GM23338 (cell line): ENCODE data around the gene CHRNB4. TPM values are rescaled to one million over a fixed set of nuclear protein-coding genes. Genes with fewer than 3 reads are reported as not detected.

ENCODE experiments used
- ATAC-seq: fragments of 200-7000 bp; cut with Tn5 transposase; 3 replicates; pipeline ENCODE4 v1.9.1; 2020
- DNase-seq: peaks from one replicate; pipeline ENCODE4 v3.0.0-alpha.2; 2015; ENCODE audit warnings: low spot score
- H2AFZ ChIP-seq: fragments of 200-600 bp; sonication (generic); 2 replicates; pipeline ENCODE4 v1.8.0; 2016; ENCODE audit warnings: antibody characterized with exemption, mild to moderate bottlenecking, moderate library complexity
- H3F3A ChIP-seq: fragments of 200-600 bp; sonication (generic); replicated peaks from 2 replicates; pipeline ENCODE4 v1.8.0; 2017; ENCODE audit warnings: antibody characterized with exemption, mixed run types, low read depth
- H3K27ac ChIP-seq: fragments of 200-600 bp; sonication (generic); 2 replicates; pipeline ENCODE4 v1.6.1; 2016; ENCODE audit warnings: low read depth
- H3K27me3 ChIP-seq: fragments of 200-600 bp; sonication (generic); 2 replicates; pipeline ENCODE4 v1.8.0; 2016; ENCODE audit warnings: mild to moderate bottlenecking, mixed run types, moderate library complexity; ENCODE audit not compliant: insufficient read depth
- H3K36me3 ChIP-seq: fragments of 200-600 bp; sonication (generic); 2 replicates; pipeline ENCODE4 v1.8.0; 2016; ENCODE audit warnings: mild to moderate bottlenecking; ENCODE audit not compliant: insufficient read depth
- H3K4me1 ChIP-seq: fragments of 200-600 bp; sonication (generic); 2 replicates; pipeline ENCODE4 v1.8.0; 2016; ENCODE audit warnings: mild to moderate bottlenecking, moderate library complexity; ENCODE audit not compliant: insufficient read depth
- H3K4me2 ChIP-seq: fragments of 200-600 bp; sonication (generic); 2 replicates; pipeline ENCODE4 v1.7.1; 2017; ENCODE audit warnings: mixed run types
- H3K4me3 ChIP-seq: fragments of 200-600 bp; sonication (generic); 2 replicates; pipeline ENCODE4 v1.6.1; 2016; ENCODE audit warnings: mixed run types
- H3K79me2 ChIP-seq: fragments of 200-600 bp; sonication (generic); replicated peaks from 2 replicates; pipeline ENCODE4 v1.8.0; 2017; ENCODE audit warnings: mild to moderate bottlenecking; ENCODE audit not compliant: insufficient read depth
- H3K9me2 ChIP-seq: fragments of 200-600 bp; sonication (generic); 2 replicates; pipeline ENCODE4 v1.8.0; 2017; ENCODE audit not compliant: insufficient read depth
- H4K20me1 ChIP-seq: fragments of 200-600 bp; sonication (generic); replicated peaks from 2 replicates; pipeline ENCODE4 v1.8.0; 2017; ENCODE audit warnings: mild to moderate bottlenecking; ENCODE audit not compliant: insufficient read depth
- H3K27ac Mint-ChIP-seq: 2 replicates; pipeline ENCODE4 v1.8.0; 2020; ENCODE audit warnings: inconsistent platforms, mild to moderate bottlenecking, moderate library complexity, mixed read lengths
- H3K27me3 Mint-ChIP-seq: 3 replicates; pipeline ENCODE4 v1.8.0; 2022; ENCODE audit warnings: low read depth, mild to moderate bottlenecking, moderate library complexity, mixed read lengths, inconsistent platforms; ENCODE audit not compliant: insufficient read depth, poor library complexity
- H3K36me3 Mint-ChIP-seq: 3 replicates; pipeline ENCODE4 v1.8.0; 2021; ENCODE audit warnings: low read depth, mild to moderate bottlenecking, inconsistent platforms, moderate library complexity, mixed read lengths
- H3K4me1 Mint-ChIP-seq: 3 replicates; pipeline ENCODE4 v1.8.0; 2020; ENCODE audit warnings: mild to moderate bottlenecking, inconsistent platforms, mixed read lengths
- H3K4me3 Mint-ChIP-seq: 3 replicates; pipeline ENCODE4 v1.8.0; 2021; ENCODE audit warnings: moderate library complexity, mild to moderate bottlenecking, inconsistent platforms, mixed read lengths
- H3K9me3 Mint-ChIP-seq: 3 replicates; pipeline ENCODE4 v1.8.0; 2020; ENCODE audit warnings: moderate library complexity, mild to moderate bottlenecking, inconsistent platforms, mixed read lengths
- CREB1 ChIP-seq: fragments of 250-450 bp; sonication (Bioruptor Pico); IDR thresholded peaks from 2 replicates; pipeline ENCODE4 v1.5.0; 2020; ENCODE audit warnings: low read depth, mild to moderate bottlenecking, moderate library complexity
- EZH2 ChIP-seq: fragments of 200-600 bp; sonication (generic); IDR thresholded peaks from one replicate; pipeline ENCODE4 v1.8.0; 2017; ENCODE audit warnings: antibody characterized with exemption, mild to moderate bottlenecking, low read depth; ENCODE audit not compliant: unreplicated experiment
- EZH2phosphoT487 ChIP-seq: fragments of 200-600 bp; sonication (generic); IDR thresholded peaks from one replicate; pipeline ENCODE4 v1.8.1; 2018; ENCODE audit warnings: antibody characterized with exemption; ENCODE audit not compliant: unreplicated experiment
- JUNB ChIP-seq: IDR thresholded peaks from one replicate; pipeline ENCODE4 v1.6.1; 2016; ENCODE audit warnings: antibody characterized with exemption; ENCODE audit not compliant: unreplicated experiment
- NANOG ChIP-seq: IDR thresholded peaks from 2 replicates; pipeline ENCODE4 v1.6.1; 2016; ENCODE audit warnings: antibody characterized with exemption, borderline replicate concordance
- POLR2AphosphoS5 ChIP-seq: IDR thresholded peaks from 2 replicates; pipeline ENCODE4 v1.6.1; 2016; ENCODE audit warnings: antibody characterized with exemption, low read depth
- STAT1 ChIP-seq: IDR thresholded peaks from one replicate; pipeline ENCODE4 v1.6.1; 2016; ENCODE audit warnings: antibody characterized with exemption; ENCODE audit not compliant: unreplicated experiment
- ZNF114 ChIP-seq: fragments of 250-450 bp; sonication (Bioruptor Pico); IDR thresholded peaks from 2 replicates; pipeline ENCODE4 v1.5.0; 2020; ENCODE audit warnings: mild to moderate bottlenecking, moderate library complexity
- ZNF331 ChIP-seq: fragments of 250-450 bp; sonication (Bioruptor Pico); IDR thresholded peaks from 2 replicates; pipeline ENCODE4 v1.5.0; 2020; ENCODE audit warnings: low read depth, mild to moderate bottlenecking, moderate library complexity
- polyA plus RNA-seq: library from polyadenylated mRNA; unstranded; fragments of >200 nt; fragmentation: Nextera tagmentation; extraction: Ambion mirVana; gene quantifications from 2 replicates; pipeline ENCODE4 v1.2.1, GENCODE V29; 2016
- total RNA-seq: library from RNA; depleted of rRNA; stranded (reverse); fragments of >200 nt; shearing (Covaris generic); gene quantifications from 2 replicates; pipeline ENCODE4 v1.2.3, GENCODE V29; 2014
- TF ChIP-seq, protein P1 (sequence below): IDR thresholded peaks from one replicate; pipeline ENCODE4 v1.6.1; 2018; ENCODE audit warnings: antibody characterized with exemption; ENCODE audit not compliant: unreplicated experiment
- TF ChIP-seq, protein P2 (sequence below): fragments of 250-450 bp; sonication (Bioruptor Pico); IDR thresholded peaks from 2 replicates; pipeline ENCODE4 v1.5.0; 2020; ENCODE audit warnings: mild to moderate bottlenecking, moderate library complexity
- TF ChIP-seq, protein P3 (sequence below): IDR thresholded peaks from 2 replicates; pipeline ENCODE4 v1.6.1; 2016; ENCODE audit warnings: antibody characterized with exemption
- TF ChIP-seq, protein P4 (sequence below), 2 experiments: fragments of 200-600 bp in 1 of 2; sonication (generic) in 1 of 2; conservative IDR thresholded peaks; 2 replicates each; pipeline versions ENCODE4 v1.5.1 to v1.6.1; 2016 to 2017; ENCODE audit warnings: antibody characterized with exemption in 2 of 2, low read depth in 2 of 2, mild to moderate bottlenecking in 2 of 2, moderate library complexity in 1 of 2

The CHRNB4 gene
- total and polyA plus RNA-seq, 2 experiments from 2014 or later, result 1.4 to 1.6 TPM

DNA sequence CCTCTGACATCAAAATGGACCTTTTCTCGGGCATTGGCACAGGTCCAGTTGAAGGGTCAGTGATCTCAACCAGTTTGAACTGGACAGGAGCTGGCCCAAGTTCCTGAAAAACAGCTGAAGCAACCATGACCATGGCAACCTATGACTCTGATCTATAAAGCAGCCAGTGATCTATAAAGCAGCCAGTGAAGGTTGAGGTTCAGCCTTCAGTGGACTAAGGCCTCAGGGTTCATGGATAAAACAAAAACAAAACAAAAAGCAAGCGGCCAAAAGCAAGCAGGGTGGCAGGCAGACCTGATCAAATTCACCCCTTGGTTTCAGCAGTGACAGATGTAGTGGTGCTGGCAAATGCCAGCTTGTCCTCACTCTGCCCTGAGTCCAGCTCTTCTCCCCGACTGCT is 10.0 kb upstream of the CHRNB4 start:
- Histone ChIP-seq H2AFZ (no peak overlapping the region), H3K79me2 (no peaks in the 10 kb centered on the region), H4K20me1 (no peaks in the 10 kb centered on the region), H3K4me2 (no peak overlapping the region), H3K4me3 (no peak overlapping the region), H3K36me3 (no peaks in the 10 kb centered on the region), H3K27ac (no peak overlapping the region), H3F3A (no peaks in the 10 kb centered on the region), H3K9me2 (no peaks in the 10 kb centered on the region), H3K4me1 (no peaks in the 10 kb centered on the region), H3K27me3 (no peaks in the 10 kb centered on the region)
- no peak overlapping the region for H3K27ac Mint-ChIP-seq
- DNase-seq, result no peak
- H3K4me3 Mint-ChIP-seq, result no peak overlapping the region
- TF ChIP-seq ZNF114 (CRISPR knock-in tag) (no peak), STAT1 (no peak), POLR2AphosphoS5 (no peak), EZH2phosphoT487 (no peak), NANOG (no peak), EZH2 (no peak), JUNB (no peak), ZNF331 (CRISPR knock-in tag) (no peak), CREB1 (no peak)
- TF ChIP-seq, protein P1, sequence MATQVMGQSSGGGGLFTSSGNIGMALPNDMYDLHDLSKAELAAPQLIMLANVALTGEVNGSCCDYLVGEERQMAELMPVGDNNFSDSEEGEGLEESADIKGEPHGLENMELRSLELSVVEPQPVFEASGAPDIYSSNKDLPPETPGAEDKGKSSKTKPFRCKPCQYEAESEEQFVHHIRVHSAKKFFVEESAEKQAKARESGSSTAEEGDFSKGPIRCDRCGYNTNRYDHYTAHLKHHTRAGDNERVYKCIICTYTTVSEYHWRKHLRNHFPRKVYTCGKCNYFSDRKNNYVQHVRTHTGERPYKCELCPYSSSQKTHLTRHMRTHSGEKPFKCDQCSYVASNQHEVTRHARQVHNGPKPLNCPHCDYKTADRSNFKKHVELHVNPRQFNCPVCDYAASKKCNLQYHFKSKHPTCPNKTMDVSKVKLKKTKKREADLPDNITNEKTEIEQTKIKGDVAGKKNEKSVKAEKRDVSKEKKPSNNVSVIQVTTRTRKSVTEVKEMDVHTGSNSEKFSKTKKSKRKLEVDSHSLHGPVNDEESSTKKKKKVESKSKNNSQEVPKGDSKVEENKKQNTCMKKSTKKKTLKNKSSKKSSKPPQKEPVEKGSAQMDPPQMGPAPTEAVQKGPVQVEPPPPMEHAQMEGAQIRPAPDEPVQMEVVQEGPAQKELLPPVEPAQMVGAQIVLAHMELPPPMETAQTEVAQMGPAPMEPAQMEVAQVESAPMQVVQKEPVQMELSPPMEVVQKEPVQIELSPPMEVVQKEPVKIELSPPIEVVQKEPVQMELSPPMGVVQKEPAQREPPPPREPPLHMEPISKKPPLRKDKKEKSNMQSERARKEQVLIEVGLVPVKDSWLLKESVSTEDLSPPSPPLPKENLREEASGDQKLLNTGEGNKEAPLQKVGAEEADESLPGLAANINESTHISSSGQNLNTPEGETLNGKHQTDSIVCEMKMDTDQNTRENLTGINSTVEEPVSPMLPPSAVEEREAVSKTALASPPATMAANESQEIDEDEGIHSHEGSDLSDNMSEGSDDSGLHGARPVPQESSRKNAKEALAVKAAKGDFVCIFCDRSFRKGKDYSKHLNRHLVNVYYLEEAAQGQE, result no peak
- TF ChIP-seq, protein P2, sequence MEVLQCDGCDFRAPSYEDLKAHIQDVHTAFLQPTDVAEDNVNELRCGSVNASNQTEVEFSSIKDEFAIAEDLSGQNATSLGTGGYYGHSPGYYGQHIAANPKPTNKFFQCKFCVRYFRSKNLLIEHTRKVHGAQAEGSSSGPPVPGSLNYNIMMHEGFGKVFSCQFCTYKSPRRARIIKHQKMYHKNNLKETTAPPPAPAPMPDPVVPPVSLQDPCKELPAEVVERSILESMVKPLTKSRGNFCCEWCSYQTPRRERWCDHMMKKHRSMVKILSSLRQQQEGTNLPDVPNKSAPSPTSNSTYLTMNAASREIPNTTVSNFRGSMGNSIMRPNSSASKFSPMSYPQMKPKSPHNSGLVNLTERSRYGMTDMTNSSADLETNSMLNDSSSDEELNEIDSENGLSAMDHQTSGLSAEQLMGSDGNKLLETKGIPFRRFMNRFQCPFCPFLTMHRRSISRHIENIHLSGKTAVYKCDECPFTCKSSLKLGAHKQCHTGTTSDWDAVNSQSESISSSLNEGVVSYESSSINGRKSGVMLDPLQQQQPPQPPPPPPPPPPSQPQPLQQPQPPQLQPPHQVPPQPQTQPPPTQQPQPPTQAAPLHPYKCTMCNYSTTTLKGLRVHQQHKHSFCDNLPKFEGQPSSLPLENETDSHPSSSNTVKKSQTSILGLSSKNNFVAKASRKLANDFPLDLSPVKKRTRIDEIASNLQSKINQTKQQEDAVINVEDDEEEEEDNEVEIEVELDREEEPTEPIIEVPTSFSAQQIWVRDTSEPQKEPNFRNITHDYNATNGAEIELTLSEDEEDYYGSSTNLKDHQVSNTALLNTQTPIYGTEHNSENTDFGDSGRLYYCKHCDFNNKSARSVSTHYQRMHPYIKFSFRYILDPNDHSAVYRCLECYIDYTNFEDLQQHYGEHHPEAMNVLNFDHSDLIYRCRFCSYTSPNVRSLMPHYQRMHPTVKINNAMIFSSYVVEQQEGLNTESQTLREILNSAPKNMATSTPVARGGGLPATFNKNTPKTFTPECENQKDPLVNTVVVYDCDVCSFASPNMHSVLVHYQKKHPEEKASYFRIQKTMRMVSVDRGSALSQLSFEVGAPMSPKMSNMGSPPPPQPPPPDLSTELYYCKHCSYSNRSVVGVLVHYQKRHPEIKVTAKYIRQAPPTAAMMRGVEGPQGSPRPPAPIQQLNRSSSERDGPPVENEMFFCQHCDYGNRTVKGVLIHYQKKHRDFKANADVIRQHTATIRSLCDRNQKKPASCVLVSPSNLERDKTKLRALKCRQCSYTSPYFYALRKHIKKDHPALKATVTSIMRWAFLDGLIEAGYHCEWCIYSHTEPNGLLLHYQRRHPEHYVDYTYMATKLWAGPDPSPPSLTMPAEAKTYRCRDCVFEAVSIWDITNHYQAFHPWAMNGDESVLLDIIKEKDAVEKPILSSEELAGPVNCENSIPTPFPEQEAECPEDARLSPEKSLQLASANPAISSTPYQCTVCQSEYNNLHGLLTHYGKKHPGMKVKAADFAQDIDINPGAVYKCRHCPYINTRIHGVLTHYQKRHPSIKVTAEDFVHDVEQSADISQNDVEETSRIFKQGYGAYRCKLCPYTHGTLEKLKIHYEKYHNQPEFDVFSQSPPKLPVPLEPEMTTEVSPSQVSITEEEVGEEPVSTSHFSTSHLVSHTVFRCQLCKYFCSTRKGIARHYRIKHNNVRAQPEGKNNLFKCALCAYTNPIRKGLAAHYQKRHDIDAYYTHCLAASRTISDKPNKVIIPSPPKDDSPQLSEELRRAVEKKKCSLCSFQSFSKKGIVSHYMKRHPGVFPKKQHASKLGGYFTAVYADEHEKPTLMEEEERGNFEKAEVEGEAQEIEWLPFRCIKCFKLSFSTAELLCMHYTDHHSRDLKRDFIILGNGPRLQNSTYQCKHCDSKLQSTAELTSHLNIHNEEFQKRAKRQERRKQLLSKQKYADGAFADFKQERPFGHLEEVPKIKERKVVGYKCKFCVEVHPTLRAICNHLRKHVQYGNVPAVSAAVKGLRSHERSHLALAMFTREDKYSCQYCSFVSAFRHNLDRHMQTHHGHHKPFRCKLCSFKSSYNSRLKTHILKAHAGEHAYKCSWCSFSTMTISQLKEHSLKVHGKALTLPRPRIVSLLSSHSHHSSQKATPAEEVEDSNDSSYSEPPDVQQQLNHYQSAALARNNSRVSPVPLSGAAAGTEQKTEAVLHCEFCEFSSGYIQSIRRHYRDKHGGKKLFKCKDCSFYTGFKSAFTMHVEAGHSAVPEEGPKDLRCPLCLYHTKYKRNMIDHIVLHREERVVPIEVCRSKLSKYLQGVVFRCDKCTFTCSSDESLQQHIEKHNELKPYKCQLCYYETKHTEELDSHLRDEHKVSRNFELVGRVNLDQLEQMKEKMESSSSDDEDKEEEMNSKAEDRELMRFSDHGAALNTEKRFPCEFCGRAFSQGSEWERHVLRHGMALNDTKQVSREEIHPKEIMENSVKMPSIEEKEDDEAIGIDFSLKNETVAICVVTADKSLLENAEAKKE (CRISPR knock-in tag), result no peak
- TF ChIP-seq, protein P3, sequence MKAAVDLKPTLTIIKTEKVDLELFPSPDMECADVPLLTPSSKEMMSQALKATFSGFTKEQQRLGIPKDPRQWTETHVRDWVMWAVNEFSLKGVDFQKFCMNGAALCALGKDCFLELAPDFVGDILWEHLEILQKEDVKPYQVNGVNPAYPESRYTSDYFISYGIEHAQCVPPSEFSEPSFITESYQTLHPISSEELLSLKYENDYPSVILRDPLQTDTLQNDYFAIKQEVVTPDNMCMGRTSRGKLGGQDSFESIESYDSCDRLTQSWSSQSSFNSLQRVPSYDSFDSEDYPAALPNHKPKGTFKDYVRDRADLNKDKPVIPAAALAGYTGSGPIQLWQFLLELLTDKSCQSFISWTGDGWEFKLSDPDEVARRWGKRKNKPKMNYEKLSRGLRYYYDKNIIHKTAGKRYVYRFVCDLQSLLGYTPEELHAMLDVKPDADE, result no peak
- TF ChIP-seq, protein P4, sequence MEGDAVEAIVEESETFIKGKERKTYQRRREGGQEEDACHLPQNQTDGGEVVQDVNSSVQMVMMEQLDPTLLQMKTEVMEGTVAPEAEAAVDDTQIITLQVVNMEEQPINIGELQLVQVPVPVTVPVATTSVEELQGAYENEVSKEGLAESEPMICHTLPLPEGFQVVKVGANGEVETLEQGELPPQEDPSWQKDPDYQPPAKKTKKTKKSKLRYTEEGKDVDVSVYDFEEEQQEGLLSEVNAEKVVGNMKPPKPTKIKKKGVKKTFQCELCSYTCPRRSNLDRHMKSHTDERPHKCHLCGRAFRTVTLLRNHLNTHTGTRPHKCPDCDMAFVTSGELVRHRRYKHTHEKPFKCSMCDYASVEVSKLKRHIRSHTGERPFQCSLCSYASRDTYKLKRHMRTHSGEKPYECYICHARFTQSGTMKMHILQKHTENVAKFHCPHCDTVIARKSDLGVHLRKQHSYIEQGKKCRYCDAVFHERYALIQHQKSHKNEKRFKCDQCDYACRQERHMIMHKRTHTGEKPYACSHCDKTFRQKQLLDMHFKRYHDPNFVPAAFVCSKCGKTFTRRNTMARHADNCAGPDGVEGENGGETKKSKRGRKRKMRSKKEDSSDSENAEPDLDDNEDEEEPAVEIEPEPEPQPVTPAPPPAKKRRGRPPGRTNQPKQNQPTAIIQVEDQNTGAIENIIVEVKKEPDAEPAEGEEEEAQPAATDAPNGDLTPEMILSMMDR (conservative IDR thresholded peaks at IDR 0.05; ENCODE audit: low read depth in 2 of 2), result no peak
- peaks cover 10% of the 10 kb centered on the region for H3K27me3 Mint-ChIP-seq
- ATAC-seq, result no peak
- H3K36me3 Mint-ChIP-seq, result no peaks in the 10 kb centered on the region
- H3K9me3 Mint-ChIP-seq, result no peaks in the 10 kb centered on the region
- no peaks in the 10 kb centered on the region; the same call in 2 of the 3 replicates for H3K4me1 Mint-ChIP-seq
